CD8-positive, alpha-beta memory T cell (primary cell): ENCODE data around the gene FURIN. TPM values are rescaled to one million over a fixed set of nuclear protein-coding genes. Genes with fewer than 3 reads are reported as not detected.

Source experiments
- CTCF ChIA-PET: fragments of 350-600 bp; sonication (Branson Sonifier 250); formaldehyde crosslinking; loops from one replicate; lab custom pipeline; 2021; ENCODE audit warnings: antibody characterized with exemption; lab: Charles Lee
- POLR2A ChIA-PET: fragments of 350-600 bp; sonication (Branson Sonifier 250); formaldehyde crosslinking; loops from one replicate; lab custom pipeline; 2021; ENCODE audit warnings: antibody characterized with exemption; lab: Charles Lee
- DNase-seq, 5 donors: peaks; one replicate each; pipeline versions ENCODE4 v3.0.0 to v3.0.0-alpha.2; 2020 to 2022; ENCODE audit warnings: mixed read lengths in 1 of 5
- H3K27ac ChIP-seq: one replicate; pipeline ENCODE4 v1.7.0; 2013; ENCODE audit warnings: low read depth, mild to moderate bottlenecking, low read length, moderate library complexity
- H3K27me3 ChIP-seq: 2 replicates; pipeline ENCODE4 v1.7.0; 2013; ENCODE audit warnings: low read length, mild to moderate bottlenecking; ENCODE audit not compliant: insufficient read depth, poor library complexity, severe bottlenecking
- H3K36me3 ChIP-seq: 2 replicates; pipeline ENCODE4 v1.7.0; 2013; ENCODE audit warnings: mild to moderate bottlenecking, low read length, moderate library complexity; ENCODE audit not compliant: insufficient read depth
- H3K4me1 ChIP-seq: 2 replicates; pipeline ENCODE4 v1.7.0; 2013; ENCODE audit warnings: mild to moderate bottlenecking, low read length, moderate library complexity; ENCODE audit not compliant: insufficient read depth
- H3K4me3 ChIP-seq: 2 replicates; pipeline ENCODE4 v1.7.0; 2013; ENCODE audit warnings: mild to moderate bottlenecking, low read length
- H3K9me3 ChIP-seq: 2 replicates; pipeline ENCODE4 v1.7.0; 2013; ENCODE audit warnings: mild to moderate bottlenecking, low read length
- H3K27ac Mint-ChIP-seq, 8 donors: one replicate each; pipeline ENCODE4 v1.8.0; 2020 to 2021; ENCODE audit warnings: mixed read lengths in 8 of 8, mild to moderate bottlenecking in 6 of 8, inconsistent platforms in 3 of 8, moderate library complexity in 3 of 8
- H3K27me3 Mint-ChIP-seq, 2 donors: one replicate each; pipeline ENCODE4 v1.8.0; 2020 to 2021; ENCODE audit warnings: mixed read lengths in 2 of 2, mild to moderate bottlenecking in 1 of 2, moderate library complexity in 1 of 2
- H3K36me3 Mint-ChIP-seq, 3 donors: one replicate each; pipeline ENCODE4 v1.8.0; 2020 to 2021; ENCODE audit warnings: mixed read lengths in 3 of 3, inconsistent platforms in 1 of 3, mild to moderate bottlenecking in 1 of 3
- H3K4me1 Mint-ChIP-seq, 3 donors: one replicate each; pipeline ENCODE4 v1.8.0; 2020 to 2021; ENCODE audit warnings: mixed read lengths in 3 of 3, inconsistent platforms in 1 of 3, mild to moderate bottlenecking in 1 of 3
- H3K4me3 Mint-ChIP-seq, 7 donors: one replicate each; pipeline ENCODE4 v1.8.0; 2020 to 2021; ENCODE audit warnings: mixed read lengths in 7 of 7, mild to moderate bottlenecking in 6 of 7, moderate library complexity in 4 of 7, inconsistent platforms in 2 of 7
- H3K9me3 Mint-ChIP-seq, 5 donors: one replicate each; pipeline ENCODE4 v1.8.0; 2020 to 2022; ENCODE audit warnings: mixed read lengths in 5 of 5, mild to moderate bottlenecking in 3 of 5, moderate library complexity in 2 of 5, inconsistent platforms in 1 of 5
- polyA plus RNA-seq: library from polyadenylated mRNA; unstranded; fragments of 300-500 nt; fragmentation: Illumina TruSeq; gene quantifications from one replicate; pipeline ENCODE4 v1.2.3, GENCODE V29; 2021
- total RNA-seq, 2 experiments: library from RNA; stranded (reverse); gene quantifications; one replicate each; pipeline ENCODE4 v1.2.3, GENCODE V29; 2021

Gene FURIN
- total and polyA plus RNA-seq, 3 experiments from 2014 or later: 11.7 to 124 (median 121) TPM

DNA sequence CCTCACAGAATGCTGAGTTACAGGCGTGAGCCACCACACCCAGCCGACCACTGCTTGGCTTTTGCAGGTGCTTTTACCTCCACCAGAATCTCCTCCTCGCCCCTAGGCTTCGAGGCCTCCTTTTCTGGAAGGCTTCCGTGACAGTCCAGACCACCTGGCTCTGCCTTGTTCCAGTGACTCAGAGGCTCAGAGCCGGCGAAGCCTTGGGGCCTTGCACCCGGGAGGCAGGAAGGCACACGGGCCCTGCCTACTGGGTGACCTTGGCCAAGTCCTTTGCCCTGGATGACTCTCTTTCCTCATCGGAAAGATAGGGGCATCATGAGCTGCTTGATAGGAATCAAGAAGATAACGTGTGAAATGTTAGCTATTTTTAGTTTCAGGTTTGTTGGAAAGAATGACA lies 31.3 kb upstream of the FURIN start:
- ChIA-PET POLR2A (interaction anchor here (0.6 kb wide), 1 partner anchor 27 kb away, joined by 9 read pairs; no protein-coding TSS in a partner anchor), CTCF (interaction anchor here (1.4 to 1.5 kb wide), 3 partner anchors 8 to 189 kb away, joined by 3 to 5 read pairs (median 4); no protein-coding TSS in a partner anchor)
- DNase-seq: no peak
- H3K4me3 ChIP-seq: no peak overlapping the region
- H3K27ac Mint-ChIP-seq: peak overlapping the region in 6 of 8 donors; percentile 88 to 99 (median 93)
- H3K27ac ChIP-seq: no peak overlapping the region
- H3K4me1 ChIP-seq: peaks cover 28% of the 10 kb centered on the region
- peaks cover 0 to under 1% (median 0%) of the 10 kb centered on the region in 3 donors for H3K36me3 Mint-ChIP-seq
- no peaks in the 10 kb centered on the region for H3K36me3 ChIP-seq
- H3K27me3 Mint-ChIP-seq: peaks cover 0 to 3% of the 10 kb centered on the region in 2 donors
- H3K4me1 Mint-ChIP-seq: peaks cover 16 to 27% (median 23%) of the 10 kb centered on the region in 3 donors
- H3K9me3 ChIP-seq: no peaks in the 10 kb centered on the region
- peak overlapping the region in 4 of 7 donors; percentile 2 to 53 (median 21) for H3K4me3 Mint-ChIP-seq
- H3K27me3 ChIP-seq: no peaks in the 10 kb centered on the region
- H3K9me3 Mint-ChIP-seq: no peaks in the 10 kb centered on the region

DNA sequence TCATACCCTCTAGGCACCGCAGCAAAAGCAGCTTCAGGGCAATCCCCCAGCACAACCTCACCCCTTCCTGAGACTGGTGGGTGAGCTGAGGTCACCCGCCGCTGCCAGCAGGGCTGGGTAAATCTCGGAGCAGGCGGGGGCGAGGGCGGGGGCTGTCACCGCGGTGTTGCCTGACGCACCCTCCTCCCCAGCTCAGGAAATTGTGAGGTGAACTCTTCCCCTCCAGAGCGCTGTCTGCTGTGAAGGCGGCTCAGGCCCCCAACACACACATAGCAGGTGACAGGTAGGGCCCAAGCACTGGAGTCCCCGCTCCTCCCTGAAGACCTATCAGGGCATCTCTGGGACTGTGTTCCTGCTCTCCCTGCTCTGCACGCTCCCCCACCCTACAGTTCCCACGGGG lies 30.2 kb upstream of the FURIN start:
- peak overlapping the region; percentile 37 to 86 (median 60) for H3K4me3 Mint-ChIP-seq
- Histone ChIP-seq H3K36me3 (no peaks in the 10 kb centered on the region), H3K4me3 (peak overlapping the region; percentile 8), H3K27me3 (no peaks in the 10 kb centered on the region), H3K4me1 (peaks cover 28% of the 10 kb centered on the region), H3K9me3 (no peaks in the 10 kb centered on the region), H3K27ac (no peak overlapping the region)
- POLR2A ChIA-PET: interaction anchor here (0.8 to 1.1 kb wide), 2 partner anchors 24 to 33 kb away, joined by 3 to 4 read pairs; no protein-coding TSS in a partner anchor
- CTCF ChIA-PET: interaction anchor here (1.4 to 1.5 kb wide), 3 partner anchors 9 to 190 kb away, joined by 3 to 5 read pairs (median 4); no protein-coding TSS in a partner anchor
- H3K9me3 Mint-ChIP-seq: no peaks in the 10 kb centered on the region
- H3K27me3 Mint-ChIP-seq: peaks cover 0 to 3% of the 10 kb centered on the region in 2 donors
- H3K27ac Mint-ChIP-seq: peak overlapping the region in 7 of 8 donors; percentile 57 to 99 (median 93)
- peak; percentile 73 to 96 (median 89) for DNase-seq
- H3K4me1 Mint-ChIP-seq: peaks cover 16 to 27% (median 23%) of the 10 kb centered on the region in 3 donors
- H3K36me3 Mint-ChIP-seq: peaks cover 0 to 2% (median 0%) of the 10 kb centered on the region in 3 donors

DNA sequence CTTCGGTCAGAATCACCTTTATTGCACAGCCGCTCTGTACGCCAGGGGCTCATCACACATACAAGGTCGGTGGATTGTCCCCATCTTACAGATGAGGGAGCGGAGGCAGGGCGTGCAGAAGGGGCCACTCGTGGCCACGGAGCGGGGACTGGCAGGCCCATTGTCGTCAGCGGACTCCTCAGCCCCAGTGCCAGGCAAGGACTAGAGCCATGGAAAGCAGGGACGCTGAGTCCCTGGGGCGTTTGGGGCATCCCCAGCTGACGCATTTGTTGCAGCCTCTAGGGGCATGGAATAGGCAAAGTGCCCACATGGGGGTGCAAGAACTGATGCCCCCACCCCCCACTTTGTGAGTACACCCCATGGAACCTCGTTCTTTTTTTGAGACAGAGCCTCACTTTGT lies 29.8 kb upstream of the FURIN start:
- POLR2A ChIA-PET: interaction anchor here (1.1 kb wide), 1 partner anchor 24 kb away, joined by 3 read pairs; no protein-coding TSS in a partner anchor
- Histone ChIP-seq H3K36me3 (no peaks in the 10 kb centered on the region), H3K27me3 (no peaks in the 10 kb centered on the region), H3K27ac (no peak overlapping the region), H3K4me3 (peak overlapping the region; percentile 8), H3K4me1 (peaks cover 28% of the 10 kb centered on the region), H3K9me3 (no peaks in the 10 kb centered on the region)
- H3K4me3 Mint-ChIP-seq: peak overlapping the region; percentile 37 to 86 (median 60)
- peaks cover 0 to 3% of the 10 kb centered on the region in 2 donors for H3K27me3 Mint-ChIP-seq
- CTCF ChIA-PET: no interaction called here
- no peaks in the 10 kb centered on the region for H3K9me3 Mint-ChIP-seq
- H3K27ac Mint-ChIP-seq: peak overlapping the region in 7 of 8 donors; percentile 57 to 99 (median 93)
- H3K4me1 Mint-ChIP-seq: peaks cover 16 to 27% (median 23%) of the 10 kb centered on the region in 3 donors
- no peak for DNase-seq
- peaks cover 0 to 2% (median 0%) of the 10 kb centered on the region in 3 donors for H3K36me3 Mint-ChIP-seq

DNA sequence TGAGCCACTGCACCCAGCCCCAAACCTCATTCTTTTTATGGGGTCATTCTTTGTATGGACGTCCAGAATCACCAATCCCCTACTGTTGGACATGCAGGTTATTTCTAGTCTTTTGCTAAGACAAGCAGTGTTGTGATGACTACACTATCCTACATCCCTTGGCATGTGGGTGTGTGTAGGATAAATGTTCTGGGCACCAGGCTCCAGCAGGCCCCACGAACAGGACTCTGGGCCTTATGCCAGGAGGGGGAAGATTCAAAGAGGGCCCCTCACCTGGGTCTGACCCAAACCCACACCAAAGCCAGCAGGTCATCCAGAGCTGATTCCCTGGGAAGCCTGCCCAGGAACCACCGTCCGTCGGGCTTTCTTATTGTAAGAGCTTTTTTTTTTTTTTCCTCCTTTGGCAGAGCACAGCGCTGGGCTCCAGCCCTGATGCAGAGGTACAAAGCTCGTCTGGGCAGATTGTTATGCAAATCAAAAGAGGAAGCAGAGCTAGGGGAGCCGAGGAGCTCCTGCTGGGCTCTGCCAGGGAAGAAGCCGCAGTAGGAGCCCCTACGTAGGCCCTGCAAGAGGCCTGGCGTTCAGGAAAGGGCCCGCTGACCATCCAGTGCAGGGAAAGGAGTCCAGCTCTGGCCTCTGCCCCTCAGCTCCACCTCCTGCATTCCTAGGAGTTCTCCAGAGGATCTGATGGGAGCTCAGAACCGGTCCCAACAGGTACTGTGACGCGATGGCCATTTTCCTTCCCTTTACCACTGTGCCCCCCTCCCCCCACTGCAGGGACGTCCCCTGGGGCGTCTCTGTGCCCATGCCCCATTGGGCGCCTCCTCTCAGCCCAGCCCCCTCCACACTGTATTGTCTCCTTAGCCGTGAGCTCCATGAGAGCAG lies 29.0 kb upstream of the FURIN start:
- Histone ChIP-seq H3K36me3 (no peaks in the 10 kb centered on the region), H3K27me3 (no peaks in the 10 kb centered on the region), H3K27ac (peak overlapping the region; percentile 72), H3K4me3 (no peak overlapping the region), H3K4me1 (peaks cover 28% of the 10 kb centered on the region), H3K9me3 (no peaks in the 10 kb centered on the region)
- Mint-ChIP-seq H3K9me3 (no peaks in the 10 kb centered on the region), H3K4me3 (no peak overlapping the region), H3K36me3 (peaks cover 0 to 2% (median 0%) of the 10 kb centered on the region in 3 donors), H3K27me3 (peaks cover 0 to 3% of the 10 kb centered on the region in 2 donors), H3K4me1 (peaks cover 16 to 27% (median 23%) of the 10 kb centered on the region in 3 donors), H3K27ac (peak overlapping the region in 5 of 8 donors; percentile 90 to 99 (median 93))
- ChIA-PET POLR2A (no interaction called here), CTCF (interaction anchor here (0.9 kb wide), 1 partner anchor 46 kb away, joined by 3 read pairs; no protein-coding TSS in a partner anchor)
- peak in 1 of 5 donors; percentile 27 for DNase-seq

DNA sequence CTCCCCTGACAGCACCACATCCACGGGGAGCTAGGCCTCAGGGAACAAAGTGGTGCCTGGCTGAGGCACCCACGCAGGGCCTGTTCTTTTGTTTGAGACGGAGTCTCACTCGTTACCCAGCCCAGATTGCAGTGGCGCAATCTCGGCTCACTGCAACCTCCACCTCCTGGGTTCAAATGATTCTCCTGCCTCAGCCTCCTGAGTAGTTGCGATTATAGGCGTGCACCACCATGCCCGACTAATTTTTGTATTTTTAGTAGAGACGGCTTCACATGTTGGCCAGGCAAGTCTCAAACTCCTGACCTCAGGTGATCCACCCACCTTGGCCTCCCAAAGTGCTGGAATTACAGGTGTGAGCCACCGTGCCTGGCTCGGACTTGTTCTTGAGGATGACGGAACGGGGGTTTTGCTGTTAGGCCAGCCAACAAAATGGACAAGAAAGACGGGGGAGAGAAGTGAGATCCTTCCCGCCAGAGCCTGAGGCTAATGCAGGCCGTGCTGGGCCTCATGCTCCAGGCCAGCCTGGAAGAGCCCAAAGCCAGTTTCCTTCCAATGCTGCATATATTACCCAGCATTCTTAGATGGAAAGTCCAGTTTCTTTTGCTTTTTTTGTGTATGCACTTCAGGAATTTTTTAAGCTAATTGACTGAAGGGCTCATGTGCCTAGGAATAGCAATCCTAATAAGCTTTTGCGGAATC lies 28.1 kb upstream of the FURIN start:
- peaks cover 16 to 27% (median 23%) of the 10 kb centered on the region in 3 donors for H3K4me1 Mint-ChIP-seq
- no peaks in the 10 kb centered on the region for H3K9me3 Mint-ChIP-seq
- Histone ChIP-seq H3K9me3 (no peaks in the 10 kb centered on the region), H3K36me3 (no peaks in the 10 kb centered on the region), H3K27ac (peak overlapping the region; percentile 72), H3K4me1 (peaks cover 28% of the 10 kb centered on the region), H3K4me3 (no peak overlapping the region), H3K27me3 (no peaks in the 10 kb centered on the region)
- peak overlapping the region in 2 of 8 donors; percentile 42 to 69 for H3K27ac Mint-ChIP-seq
- no peak for DNase-seq
- H3K36me3 Mint-ChIP-seq: peaks cover 0 to 2% (median 0%) of the 10 kb centered on the region in 3 donors
- H3K27me3 Mint-ChIP-seq: peaks cover 0 to 3% of the 10 kb centered on the region in 2 donors
- ChIA-PET POLR2A (no interaction called here), CTCF (no interaction called here)
- no peak overlapping the region for H3K4me3 Mint-ChIP-seq

DNA sequence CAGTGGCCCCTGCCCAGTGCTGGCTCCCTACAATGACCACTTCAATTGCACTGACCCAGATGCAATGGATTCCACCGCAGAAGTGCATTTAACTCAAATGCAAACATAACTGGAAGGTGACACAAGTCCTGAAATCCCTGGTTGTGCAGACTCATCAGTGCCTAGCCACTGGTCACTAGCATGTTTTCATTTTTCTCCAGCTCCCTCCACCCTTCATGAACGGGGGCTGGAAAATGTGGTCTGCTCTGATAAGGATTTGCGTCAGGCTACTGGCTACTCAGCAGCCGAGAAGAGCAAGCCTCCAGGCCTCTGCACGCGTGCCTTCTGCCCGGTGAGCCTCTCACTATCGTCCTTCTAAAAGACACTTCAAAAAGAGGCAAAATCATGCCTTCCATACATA lies 27.4 kb upstream of the FURIN start:
- Histone ChIP-seq H3K36me3 (no peaks in the 10 kb centered on the region), H3K27ac (peak overlapping the region; percentile 72), H3K4me1 (peaks cover 28% of the 10 kb centered on the region), H3K4me3 (no peak overlapping the region), H3K27me3 (no peaks in the 10 kb centered on the region), H3K9me3 (no peaks in the 10 kb centered on the region)
- DNase-seq: no peak
- Mint-ChIP-seq H3K9me3 (no peaks in the 10 kb centered on the region), H3K4me3 (no peak overlapping the region), H3K36me3 (peaks cover 0 to 2% (median 0%) of the 10 kb centered on the region in 3 donors), H3K4me1 (peaks cover 16 to 27% (median 23%) of the 10 kb centered on the region in 3 donors), H3K27me3 (peaks cover 0 to 3% of the 10 kb centered on the region in 2 donors), H3K27ac (peak overlapping the region in 1 of 8 donors; percentile 6)
- POLR2A ChIA-PET: no interaction called here
- CTCF ChIA-PET: no interaction called here

DNA sequence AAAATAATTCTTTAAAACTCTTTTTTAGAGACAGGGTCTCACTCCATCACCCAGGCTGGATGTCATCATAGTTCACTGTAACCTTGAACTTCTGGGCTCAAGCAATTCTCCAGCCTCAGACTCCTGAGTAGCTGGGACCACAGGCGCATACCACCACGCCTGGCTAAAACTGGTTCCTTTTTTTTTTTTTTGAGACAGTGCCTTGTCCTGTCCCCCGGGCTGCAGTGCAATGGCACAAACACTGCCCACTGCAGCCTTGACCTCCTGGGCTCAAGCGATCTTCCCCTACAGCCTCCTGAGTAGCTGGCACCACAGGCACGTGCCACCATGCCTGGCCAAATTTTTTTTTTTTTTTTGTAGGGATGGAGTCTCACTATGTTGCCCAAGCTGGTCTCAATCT lies 23.7 kb upstream of the FURIN start:
- no peak overlapping the region for H3K27ac ChIP-seq
- Mint-ChIP-seq H3K4me3 (no peak overlapping the region), H3K27ac (peak overlapping the region in 1 of 8 donors; percentile 84), H3K4me1 (peaks cover 0 to 3% (median 0%) of the 10 kb centered on the region in 3 donors), H3K27me3 (peaks cover 0 to 5% of the 10 kb centered on the region in 2 donors), H3K36me3 (peaks cover 0 to 2% (median 0%) of the 10 kb centered on the region in 3 donors), H3K9me3 (no peaks in the 10 kb centered on the region)
- ChIA-PET CTCF (interaction anchor here (0.5 to 1.2 kb wide), 3 partner anchors 28 to 234 kb away, joined by 3 to 4 read pairs (median 3); no protein-coding TSS in a partner anchor), POLR2A (no interaction called here)
- no peaks in the 10 kb centered on the region for H3K9me3 ChIP-seq
- no peaks in the 10 kb centered on the region for H3K27me3 ChIP-seq
- DNase-seq: no peak
- peaks cover 5% of the 10 kb centered on the region for H3K4me1 ChIP-seq
- no peak overlapping the region for H3K4me3 ChIP-seq
- H3K36me3 ChIP-seq: no peaks in the 10 kb centered on the region
